HG03457 (cell line): ENCODE results near the gene TRAK1.

Experiments
- ATAC-seq: cut with Tn5 transposase; IDR thresholded peaks from one replicate; pipeline ENCODE4 v1.9.1; 2021; ENCODE audit warnings: moderate number of reproducible peaks; ENCODE audit not compliant: unreplicated experiment

Gene TRAK1

DNA sequence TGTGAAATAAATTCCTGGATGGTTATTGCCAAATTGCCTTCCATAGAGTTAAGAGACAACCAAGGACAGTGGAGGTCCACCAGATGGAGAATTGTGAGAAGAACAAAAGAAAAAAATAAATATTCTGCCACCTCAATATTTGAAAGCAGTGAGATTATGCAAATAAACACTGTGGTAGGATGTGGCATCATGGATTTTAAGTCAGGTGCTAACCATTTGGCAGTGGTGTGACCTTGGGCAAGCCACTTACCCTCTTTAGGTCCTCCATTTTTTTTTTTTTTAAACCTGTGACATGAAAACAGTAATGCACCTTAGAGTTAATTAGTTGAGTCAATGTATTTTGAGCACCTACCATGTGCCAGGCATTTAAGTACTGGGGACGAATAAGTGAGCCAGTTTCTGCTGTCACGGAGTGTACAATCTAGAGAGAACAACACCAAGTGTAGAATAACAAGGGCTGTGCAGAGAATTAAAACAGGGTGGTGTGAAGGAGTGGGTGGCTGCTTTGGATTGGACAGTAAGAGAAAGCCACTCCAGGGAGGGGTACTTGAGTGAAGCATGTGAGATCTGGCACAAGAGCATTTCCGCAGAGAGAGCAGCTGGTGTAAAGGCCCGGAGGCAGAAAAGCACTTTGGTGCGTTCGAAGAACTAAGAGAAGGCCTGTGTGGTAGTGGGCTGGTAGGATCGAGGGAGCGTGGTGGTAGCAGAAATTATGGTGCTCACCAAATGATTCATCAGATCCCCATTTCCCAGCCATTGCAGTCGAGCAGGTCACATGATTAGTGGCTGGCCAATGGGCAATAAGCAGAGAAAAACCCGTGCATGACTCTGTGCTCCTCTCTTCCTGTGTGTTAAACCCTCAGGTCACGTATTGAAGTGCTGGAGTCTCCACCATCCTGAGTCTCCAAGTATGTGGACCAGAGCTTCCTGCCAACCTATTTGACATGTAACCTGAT lies 135.6 kb downstream of the TRAK1 start:
- no peak for ATAC-seq

DNA sequence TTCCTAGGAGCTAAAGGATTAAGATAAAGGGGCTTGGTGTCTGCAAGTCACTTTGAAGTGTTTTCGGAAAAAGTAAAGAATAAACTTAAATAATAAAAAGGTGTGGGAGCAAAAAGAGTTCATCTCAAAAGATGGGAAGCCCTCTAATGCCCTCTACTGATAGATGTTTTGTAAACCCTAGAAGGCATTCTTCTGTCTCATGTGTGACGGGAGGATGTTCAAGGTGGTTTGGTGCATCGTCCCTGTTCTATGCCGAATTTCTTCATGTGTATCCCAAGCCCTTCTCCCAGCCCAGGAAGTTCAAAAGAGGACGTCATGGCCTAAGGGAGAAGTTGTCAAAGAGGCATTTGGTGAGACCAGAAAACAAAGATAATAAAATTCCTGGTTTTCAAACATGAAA lies 137.6 kb downstream of the TRAK1 start:
- ATAC-seq = no peak

DNA sequence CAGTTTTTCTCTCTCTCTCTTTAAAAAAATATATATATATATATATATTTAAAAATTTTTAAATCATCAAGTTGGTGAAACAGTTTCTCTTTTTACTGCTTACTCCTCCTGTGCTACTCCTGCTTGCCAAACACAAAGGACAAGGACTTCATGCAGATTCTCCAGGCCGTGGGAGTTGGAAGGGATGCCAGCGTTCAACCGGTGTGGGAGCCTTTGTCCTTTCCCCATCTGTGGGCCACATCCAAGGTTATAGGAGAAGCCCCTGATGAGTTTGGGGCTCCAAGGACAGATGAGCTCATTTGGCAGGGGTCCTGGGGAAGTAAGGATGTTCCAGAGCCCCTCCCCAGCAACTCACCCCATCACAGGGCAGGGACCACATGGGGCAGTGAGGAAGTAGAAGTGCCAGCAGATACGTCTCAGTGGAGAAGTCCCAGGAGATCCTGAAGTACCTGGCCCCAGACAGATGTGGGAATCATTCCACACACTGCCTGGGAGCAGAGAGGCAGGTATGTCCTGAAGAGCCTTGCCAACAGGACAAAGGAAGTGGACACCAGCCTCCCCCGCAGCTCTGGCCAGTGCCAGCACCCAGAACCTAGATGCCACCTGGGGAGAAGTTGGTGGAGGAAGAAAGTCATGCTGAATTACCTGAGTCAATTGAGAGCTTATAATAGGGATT lies 138.2 kb downstream of the TRAK1 start:
- no peak for ATAC-seq

DNA sequence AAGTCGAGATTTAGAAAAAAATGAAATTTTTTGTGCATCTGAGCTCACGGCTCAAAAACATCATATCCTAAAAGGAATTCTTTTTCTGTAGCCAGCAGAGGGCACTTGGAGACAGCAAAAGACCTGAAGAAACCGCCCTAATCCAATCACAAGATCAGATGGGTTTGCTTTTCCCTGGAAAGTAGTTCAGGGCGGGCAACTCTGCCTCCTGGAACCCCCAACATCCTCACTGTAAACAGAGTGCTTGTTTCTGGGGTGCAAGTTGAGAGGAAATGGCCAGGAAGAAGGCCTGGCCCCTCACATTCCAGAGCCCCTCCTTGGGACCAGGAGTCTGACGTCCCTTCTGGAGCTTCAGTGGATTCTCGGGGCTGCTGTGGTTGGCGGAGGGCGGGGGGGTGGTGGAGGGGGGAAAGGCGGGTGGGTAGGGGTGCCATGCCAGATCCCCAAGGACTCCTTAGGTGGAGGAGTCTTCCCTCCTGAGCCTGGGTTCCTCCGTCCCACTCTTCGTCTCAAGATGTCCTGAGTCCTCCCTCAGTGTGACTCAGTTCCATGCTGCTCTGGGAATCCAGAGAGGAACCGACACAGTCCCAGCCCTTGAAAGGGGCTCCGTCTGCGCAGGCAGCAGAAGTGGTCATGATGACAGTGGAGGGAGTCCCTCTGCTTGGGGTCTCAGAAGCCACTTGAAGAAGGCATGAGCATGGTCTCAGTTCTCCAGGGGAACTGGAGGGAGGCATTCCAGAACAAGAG lies 139.0 kb downstream of the TRAK1 start:
- ATAC-seq = no peak

DNA sequence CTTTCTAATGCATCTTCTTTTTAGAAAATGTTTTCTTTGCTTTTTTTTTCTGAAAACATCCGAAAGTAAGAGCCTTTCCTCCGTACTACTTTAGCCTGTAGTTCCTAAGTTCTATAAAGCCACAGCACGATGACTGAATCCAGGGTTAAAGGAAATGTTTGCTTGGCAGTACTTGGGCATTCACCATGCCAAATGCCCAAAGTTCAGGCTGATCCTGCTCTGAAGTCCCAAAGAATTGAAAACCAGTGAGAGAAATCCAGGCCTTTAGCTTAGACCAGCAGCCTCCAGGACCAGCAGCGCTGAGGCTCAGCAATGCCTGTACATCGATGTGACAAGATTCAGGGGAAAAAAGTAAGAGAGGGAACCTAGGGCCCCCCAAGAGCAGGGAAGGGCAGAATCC lies 139.7 kb downstream of the TRAK1 start:
- no peak for ATAC-seq

DNA sequence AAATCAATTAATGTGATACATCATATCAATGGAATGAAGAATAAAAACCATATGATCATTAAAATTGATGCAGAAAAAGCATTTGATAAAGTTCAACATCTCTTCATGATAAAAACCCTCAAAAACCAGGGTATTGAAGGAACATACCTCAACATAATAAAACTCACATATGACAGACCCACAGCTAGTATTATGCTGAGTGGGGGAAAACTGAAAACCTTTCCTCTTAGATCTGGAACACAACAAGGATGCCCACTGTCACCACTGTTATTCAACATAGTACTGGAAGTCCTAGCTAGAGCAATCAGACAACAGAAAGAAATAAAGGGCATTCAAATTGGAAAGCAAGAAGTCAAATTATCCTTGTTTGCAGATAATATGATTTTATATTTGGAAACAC lies 144.4 kb downstream of the TRAK1 start:
- ATAC-seq = no peak

DNA sequence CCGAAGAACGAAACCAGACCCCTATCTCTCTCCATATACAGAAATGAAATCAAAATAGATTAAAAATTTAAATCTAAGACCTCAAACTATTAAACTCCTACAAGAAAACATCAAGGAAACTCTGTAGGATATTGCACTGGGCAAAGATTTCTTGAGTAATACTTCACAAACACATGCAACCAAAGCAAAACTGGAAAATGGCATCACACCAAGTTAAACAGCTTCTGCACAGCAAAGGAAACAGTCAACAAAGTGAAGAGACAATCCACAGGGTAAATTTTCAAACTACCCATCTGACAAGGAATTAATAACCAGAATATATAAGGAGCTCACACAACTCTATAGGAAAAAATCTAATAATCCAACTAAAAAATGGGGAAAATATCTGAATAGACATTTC lies 145.5 kb downstream of the TRAK1 start:
- ATAC-seq = no peak

DNA sequence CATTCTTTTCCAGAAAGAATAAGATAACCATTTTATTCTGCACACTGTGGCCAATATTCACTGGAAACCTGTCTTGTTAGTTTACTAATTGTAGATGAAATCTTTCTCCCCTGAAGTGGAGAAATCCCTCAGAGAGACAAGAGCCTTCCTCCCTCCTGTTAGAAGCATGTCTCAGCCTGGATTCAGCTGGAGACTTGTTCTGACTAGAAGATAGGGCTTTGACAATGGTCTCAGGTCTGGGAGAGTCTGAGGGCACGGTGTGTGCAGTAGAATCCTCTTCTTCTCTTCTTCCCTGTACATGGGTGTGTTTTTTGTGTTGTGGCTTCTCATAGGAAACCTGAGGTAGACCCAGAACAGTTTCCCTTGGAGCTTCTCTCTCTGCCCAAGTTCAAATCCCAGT lies 154.9 kb downstream of the TRAK1 start:
- ATAC-seq = no peak

DNA sequence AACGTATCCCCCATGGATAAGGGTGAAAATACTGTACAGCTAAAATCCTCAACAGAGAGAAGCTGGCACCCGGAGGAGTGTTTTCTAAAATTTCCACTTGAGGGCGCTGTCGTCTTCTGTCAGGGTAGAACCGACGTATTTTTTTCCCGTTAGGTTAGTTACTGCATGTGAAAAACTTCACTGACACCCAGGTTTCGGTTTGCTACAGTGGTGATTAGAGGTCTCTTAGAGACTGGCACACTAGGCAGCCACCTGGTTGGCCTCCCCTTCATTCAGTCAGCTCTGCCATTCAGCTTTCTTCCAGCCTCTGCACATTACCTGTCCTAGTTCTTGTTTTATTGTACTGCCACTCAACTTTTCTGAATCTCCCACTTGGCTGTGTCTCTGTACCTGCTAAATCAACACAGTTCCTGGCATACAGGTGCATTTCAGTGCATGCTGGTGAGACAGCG lies 156.4 kb downstream of the TRAK1 start:
- ATAC-seq = no peak

DNA sequence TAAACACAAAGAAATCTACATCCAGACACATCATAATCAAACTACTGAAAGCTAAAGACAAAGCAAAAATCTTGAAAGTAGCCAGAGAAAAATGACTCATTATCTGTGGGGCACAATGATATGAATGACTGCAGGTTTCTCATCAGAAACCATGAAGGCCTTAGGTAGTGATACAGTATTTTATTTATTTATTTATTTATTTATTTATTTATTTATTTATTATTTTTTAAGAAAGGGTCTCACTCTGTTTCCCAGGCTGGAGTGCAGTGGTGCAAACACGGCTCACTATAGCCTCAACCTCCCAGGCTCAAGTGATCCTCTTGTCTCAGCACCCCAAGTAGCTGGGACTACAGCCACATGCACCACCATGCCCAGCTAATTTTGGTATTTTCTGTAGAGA lies 159.6 kb downstream of the TRAK1 start:
- ATAC-seq = no peak

DNA sequence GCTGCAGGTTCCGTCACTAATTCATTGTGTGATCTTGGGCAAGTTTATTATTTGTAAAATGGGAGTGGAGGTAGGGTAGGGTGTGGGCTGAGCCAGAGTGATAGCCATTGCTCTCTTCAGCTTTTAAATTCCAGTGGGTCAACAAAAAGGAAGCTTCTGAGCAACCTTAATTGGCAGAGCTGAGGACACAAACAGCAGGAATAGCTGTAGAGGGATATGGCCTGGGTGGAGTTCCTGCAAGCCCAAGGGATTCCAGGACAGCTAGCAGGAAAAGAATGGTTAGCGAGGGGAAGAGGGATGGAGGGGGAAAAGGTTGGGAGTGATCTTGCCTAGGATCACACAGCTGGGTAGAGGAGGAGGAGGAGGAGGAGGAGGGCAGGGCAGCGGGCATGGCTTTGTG lies 163.4 kb downstream of the TRAK1 start:
- no peak for ATAC-seq

DNA sequence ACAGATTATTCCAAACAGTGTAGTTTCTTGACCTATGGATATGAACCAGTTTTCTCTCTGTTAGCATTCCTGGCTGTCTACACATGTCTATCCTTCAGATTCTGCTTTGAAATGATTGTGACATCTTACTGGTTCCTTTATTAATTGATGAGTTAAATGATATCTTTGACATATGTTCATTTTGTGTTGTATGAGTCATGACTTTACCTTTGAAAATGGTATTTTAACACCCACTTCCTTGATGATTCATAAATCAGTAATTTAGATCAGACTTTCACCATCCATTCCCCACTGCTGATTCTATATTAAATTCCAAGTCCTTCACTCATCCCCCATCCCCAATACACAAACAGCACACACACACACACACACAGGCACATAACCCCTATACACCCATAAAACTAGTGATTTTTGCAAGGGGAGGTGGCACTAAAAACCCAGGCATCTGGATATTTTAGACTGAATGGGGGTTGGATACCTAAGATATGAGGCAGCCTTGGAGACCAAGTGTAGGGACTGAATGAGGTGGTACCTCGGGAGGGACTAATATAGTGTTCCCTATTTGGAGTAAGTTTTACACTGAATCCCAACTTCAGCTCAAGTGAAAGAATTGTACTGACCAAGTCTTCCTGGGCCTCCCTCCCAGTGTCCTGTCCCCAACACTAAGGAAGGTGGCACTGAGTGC lies 165.1 kb downstream of the TRAK1 start:
- no peak for ATAC-seq

DNA sequence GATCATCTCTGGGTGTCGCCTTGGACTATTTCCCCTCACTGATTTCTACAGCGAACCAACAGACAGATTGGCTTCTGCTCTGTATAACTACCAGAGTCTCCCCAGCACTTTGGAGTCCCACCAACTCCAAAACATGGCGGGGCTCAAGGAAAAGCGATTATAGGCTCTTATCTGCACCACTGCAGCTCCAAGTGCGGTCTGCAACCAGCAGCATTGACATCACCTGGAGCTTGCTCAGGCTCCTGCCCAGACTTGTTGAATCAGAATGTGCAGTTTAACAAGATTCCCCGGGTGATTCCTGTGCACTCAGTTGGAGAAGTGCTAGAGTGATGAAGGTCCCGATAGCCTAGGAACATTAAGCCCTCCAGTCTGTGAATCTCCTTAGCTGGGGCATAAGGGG lies 165.8 kb downstream of the TRAK1 start:
- no peak for ATAC-seq

DNA sequence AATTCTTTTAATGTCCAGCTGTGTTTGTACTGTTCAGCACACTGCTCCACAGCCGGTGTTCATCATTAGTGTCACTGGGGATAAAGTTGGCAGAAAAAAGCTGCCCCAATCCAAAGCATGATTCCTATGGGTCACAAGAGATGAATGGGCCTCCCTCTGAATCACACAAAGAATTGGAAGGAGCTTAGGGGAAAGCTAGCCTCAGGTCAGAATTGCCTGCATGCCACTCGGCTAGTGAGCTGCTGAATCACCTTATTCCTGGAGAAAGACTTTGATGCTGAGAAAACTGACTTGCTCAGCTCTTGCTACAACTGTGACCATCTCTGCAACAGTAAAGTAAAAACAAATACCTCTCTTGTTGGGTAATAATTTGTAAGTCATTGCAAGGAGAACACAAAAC lies 171.4 kb downstream of the TRAK1 start:
- ATAC-seq = no peak

DNA sequence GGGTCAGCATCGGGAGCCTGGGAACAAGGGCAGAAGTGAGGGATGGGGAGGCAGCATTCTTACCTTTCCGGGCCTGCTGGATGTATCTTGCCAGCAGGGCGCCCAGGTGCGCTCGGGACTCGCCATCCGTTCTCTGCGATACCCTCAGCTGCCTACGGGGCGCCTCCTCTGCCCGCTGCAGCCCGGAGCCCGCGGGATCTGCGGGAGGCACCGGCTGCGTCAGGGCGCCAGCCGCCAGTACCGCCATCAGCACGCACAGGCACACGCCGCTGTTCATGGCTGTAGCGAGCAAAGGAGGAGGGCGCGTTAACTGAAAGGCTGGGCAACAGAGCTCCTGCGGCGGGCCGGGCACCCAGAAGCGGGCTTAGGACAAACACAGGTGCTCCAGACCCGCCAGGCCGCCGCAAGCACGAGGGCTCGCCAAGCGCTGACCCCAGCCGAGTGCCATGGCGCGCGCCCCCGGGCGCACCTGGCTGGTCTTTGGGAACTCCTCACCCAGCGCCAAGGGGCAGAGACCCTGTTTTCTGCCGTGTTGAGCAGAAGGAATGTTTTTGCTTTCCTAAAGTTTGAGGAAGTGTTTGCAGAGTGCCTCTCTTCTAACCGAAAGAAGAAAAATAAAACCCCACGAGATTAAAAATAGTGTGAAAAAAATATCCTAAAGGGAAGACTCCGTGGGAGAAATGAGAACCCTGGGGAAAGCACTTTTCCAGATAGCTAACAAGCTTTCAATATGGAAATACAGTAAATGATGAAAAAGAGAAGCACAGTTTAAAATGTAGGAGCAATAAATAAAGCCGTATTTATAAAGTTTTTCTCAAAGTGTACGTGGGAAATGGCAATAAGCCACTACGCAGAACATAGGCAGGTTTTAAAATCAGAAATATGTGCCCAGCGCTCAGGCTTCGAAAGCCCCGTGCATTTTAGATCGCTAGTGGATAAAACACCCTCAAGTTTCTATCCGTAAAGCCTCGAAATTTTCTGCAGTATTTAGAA lies 172.5 kb downstream of the TRAK1 start:
- ATAC-seq = no peak

DNA sequence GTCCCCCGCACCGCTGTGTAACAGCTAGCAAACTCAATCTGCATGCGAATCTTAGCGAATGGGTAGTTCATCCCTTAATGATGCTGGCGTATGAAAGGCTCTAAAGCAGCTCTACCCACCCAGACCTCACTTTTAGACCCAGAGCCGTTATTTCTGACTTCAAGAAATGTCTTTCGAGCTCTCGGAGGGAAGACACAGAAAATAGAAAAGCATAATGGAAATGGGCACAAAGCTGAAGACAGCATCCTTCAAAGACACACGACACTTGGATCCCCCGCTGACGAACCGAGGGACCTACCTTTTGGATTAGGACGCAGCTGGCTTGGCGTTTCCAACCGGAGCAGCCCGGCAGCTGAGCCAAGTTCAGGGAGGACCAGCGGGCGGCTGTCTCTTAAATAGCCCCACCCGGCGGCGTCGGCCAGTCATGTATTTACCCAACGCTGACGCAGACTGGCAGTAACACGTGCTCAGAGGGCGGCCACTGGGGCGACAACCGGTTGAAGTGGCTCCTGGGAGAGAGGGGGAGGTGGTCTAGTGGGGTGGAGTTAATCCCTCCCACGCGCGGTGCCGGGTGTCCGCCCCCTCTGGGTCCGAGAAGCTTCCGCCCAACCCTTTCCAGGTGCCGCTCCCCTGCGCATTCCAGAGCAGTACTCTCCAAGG lies 173.4 kb downstream of the TRAK1 start:
- no peak for ATAC-seq

DNA sequence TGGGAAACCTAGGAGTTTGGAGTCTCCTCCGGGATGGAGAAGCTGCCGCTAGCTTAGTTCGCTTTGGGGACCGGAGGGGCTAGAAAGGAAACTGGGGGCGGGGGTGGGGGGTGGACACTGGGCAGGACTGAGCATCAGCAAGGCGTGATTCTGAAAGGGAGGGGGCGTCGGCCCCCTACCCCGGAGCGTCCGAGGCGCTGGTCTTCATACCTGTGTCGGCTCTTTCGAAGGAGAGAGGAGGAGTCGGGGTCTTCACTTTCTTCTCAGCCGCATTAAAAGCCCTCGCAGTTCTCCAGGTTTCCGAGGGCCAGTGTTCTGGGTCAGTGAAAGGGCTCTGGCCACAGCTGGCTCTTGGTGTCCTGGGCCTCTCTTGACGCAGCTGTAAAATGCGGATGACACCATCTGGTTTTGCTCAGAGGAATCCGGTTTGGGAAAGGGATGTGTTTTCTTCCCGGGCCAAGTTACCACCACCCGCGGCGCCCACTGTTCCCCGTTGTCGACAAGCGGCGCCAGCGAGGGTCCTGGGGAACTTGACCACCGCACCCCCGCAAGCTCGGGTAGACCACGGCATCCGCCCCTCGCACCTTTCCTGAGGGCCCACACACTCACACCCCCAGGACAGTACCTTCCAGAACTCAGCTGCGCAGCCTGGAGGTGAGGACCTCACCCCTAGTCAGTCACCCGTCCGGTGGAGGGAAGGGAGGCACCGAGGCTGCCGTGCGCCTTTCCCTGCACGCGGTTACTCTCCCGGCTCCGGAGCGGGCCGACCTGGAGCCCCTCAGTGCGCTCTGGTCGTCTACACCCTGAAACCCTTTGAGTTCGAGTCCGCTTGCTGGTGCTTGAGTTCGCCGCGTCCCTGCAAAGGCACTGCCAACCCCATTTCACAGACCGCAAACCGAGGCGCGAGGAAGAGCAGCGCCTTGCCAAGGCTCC lies 174.2 kb downstream of the TRAK1 start:
- no peak for ATAC-seq

DNA sequence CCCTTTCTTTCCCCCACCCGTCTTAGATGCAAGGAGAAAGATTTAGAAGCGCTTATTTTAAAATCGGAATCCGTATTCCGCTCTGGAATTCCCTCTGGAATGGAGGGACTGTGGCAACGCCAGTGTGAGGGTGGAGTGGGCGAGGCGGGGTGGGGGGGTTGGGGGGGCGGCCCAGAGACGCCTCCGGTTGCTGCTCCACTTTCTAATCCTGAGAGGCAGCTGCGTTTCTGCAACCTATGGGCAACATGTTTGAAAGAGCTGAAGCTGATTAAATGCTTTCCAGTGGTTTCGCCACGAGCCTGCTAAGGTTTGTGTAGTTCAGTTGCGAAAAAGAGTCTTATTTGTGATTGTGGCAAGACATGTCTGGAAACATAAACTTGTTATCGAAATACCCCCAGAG lies 174.9 kb downstream of the TRAK1 start, which contains the start of gene CCK:
TSS of gene CCK (minus strand) at position 101 of the 400 bp plus-strand sequence. CDS start 2,555 bp downstream, outside the sequence.
- ATAC-seq = no peak
